Lung microvascular endothelial cell (primary cell): ENCODE results near the gene IL17B. TPM values are rescaled to one million over a fixed set of nuclear protein-coding genes. Genes with fewer than 3 reads are reported as not detected.

Experiments
- DNase-seq, 2 donors: peaks; one replicate each; pipeline versions ENCODE4 v3.0.0 to v3.0.0-alpha.2; 2010; ENCODE audit warnings: low read depth in 2 of 2
- total RNA-seq: library from RNA; depleted of rRNA; stranded (reverse); fragments of >200 nt; gene quantifications from 2 replicates; pipeline ENCODE4 v1.2.1, GENCODE V29; 2014

IL17B gene
- not detected in 2 replicates for total RNA-seq

GRCh38 chr5:149379177-149379761 lies at the start of gene IL17B:
IL17B (minus strand) TSS chr5:149379292; CDS start chr5:149379225, 67 bp downstream.
- no peak for DNase-seq

- DNase-seq = no peak
Observed at GRCh38 chr5:149428032-149428431, 48.9 kb upstream of the IL17B start.

GRCh38 chr5:149427374-149427773 lies 48.3 kb upstream of the IL17B start:
- DNase-seq = no peak

GRCh38 chr5:149426931-149427330 lies 47.8 kb upstream of the IL17B start:
- no peak for DNase-seq

- DNase-seq = no peak
Observed at GRCh38 chr5:149425729-149426128, 46.6 kb upstream of the IL17B start.

GRCh38 chr5:149424371-149425315 lies 45.6 kb upstream of the IL17B start:
- no peak for DNase-seq

- DNase-seq = peak in 1 of 2 donors; percentile 30
Observed at GRCh38 chr5:149423794-149424268, 44.7 kb upstream of the IL17B start.

- no peak for DNase-seq
Observed at GRCh38 chr5:149423049-149423793, 44.1 kb upstream of the IL17B start.

- peak; percentile 63 to 80 for DNase-seq
Observed at GRCh38 chr5:149422366-149423048, 43.4 kb upstream of the IL17B start.

GRCh38 chr5:149421834-149422233 lies 42.7 kb upstream of the IL17B start:
- no peak for DNase-seq

- no peak for DNase-seq
Observed at GRCh38 chr5:149421372-149421685, 42.2 kb upstream of the IL17B start.

GRCh38 chr5:149420545-149421371 lies 41.7 kb upstream of the IL17B start:
- no peak for DNase-seq

GRCh38 chr5:149419859-149420544 lies 40.9 kb upstream of the IL17B start:
- DNase-seq = no peak

- DNase-seq = no peak
Observed at GRCh38 chr5:149419532-149419858, 40.4 kb upstream of the IL17B start.

- DNase-seq = no peak
Observed at GRCh38 chr5:149418910-149419531, 39.9 kb upstream of the IL17B start.

GRCh38 chr5:149417711-149418368 lies 38.7 kb upstream of the IL17B start:
- no peak for DNase-seq

GRCh38 chr5:149416987-149417710 lies 38.1 kb upstream of the IL17B start:
- DNase-seq = no peak
